Testis (tissue), 5 donors: Measurements from ENCODE around the gene REXO5. TPM values are rescaled to one million over a fixed set of nuclear protein-coding genes. Genes with fewer than 3 reads are reported as not detected.
A peak's percentile ranks its signal among the peaks of the same experiment; 100 is the strongest.

Experiments used
- DNase-seq: peaks from one replicate; pipeline ENCODE4 v3.0.0-alpha.2; 2019
- H3K27ac ChIP-seq, 2 donors: fragments of 200-600 bp; sonication (generic); one replicate each; pipeline ENCODE4 v1.5.1; 2019
- H3K27me3 ChIP-seq: fragments of 200-600 bp; sonication (generic); one replicate; pipeline ENCODE4 v1.5.1; 2019
- H3K36me3 ChIP-seq: fragments of 200-600 bp; sonication (generic); one replicate; pipeline ENCODE4 v1.5.1; 2017; ENCODE audit warnings: low read depth; ENCODE audit errors: missing control alignments
- H3K4me1 ChIP-seq: fragments of 200-600 bp; sonication (generic); one replicate; pipeline ENCODE4 v1.5.1; 2019
- H3K4me3 ChIP-seq, 2 donors: fragments of 200-600 bp; sonication (generic); one replicate each; pipeline ENCODE4 v1.5.1; 2017 to 2019
- H3K9me3 ChIP-seq: fragments of 200-600 bp; sonication (generic); one replicate; pipeline ENCODE4 v1.5.1; 2017
- POLR2A ChIP-seq: fragments of 450-650 bp; IDR thresholded peaks from one replicate; pipeline ENCODE4 v1.6.1; 2017; ENCODE audit warnings: antibody characterized with exemption, mild to moderate bottlenecking, moderate library complexity
- WGBS, 2 donors: methylation state at CpG; one replicate each; pipeline ENCODE4 v1.1.5; 2018; 5-methylcytosine and 5-hydroxymethylcytosine counted together
- intact Hi-C: fragments of 100-400 bp; cut with DNase I; formaldehyde crosslinking; loops from one replicate; pipeline ENCODE4 v1.15.1; 2023; ENCODE audit warnings: low total_unique reads
- long read RNA-seq, 2 donors: transcript quantifications; one replicate each; lab custom pipeline, GENCODE V29; 2026
- polyA plus RNA-seq: library from polyadenylated mRNA; stranded (reverse); fragments of 350-450 nt; fragmentation: Illumina TruSeq; extraction: RNeasy Lipid Tissue Mini Kit (QIAGEN cat#74804); gene quantifications from one replicate; pipeline ENCODE4 v1.2.3, GENCODE V29; 2014; ENCODE audit warnings: low read depth, low replicate concordance; ENCODE audit not compliant: insufficient read depth
- total RNA-seq, 2 donors: library from RNA; depleted of rRNA; stranded (reverse); fragments of >200 nt; gene quantifications; one replicate each; pipeline ENCODE4 v1.2.3, GENCODE V29; 2016
- TF ChIP-seq, protein P1 (sequence below), 3 experiments: fragments of 450-650 bp in 2 of 3; fragments of 200-600 bp in 1 of 3; sonication (generic) in 1 of 3; IDR thresholded peaks; one replicate each; pipeline ENCODE4 v1.5.1; 2016 to 2019; ENCODE audit warnings: antibody characterized with exemption in 3 of 3, mild to moderate bottlenecking in 2 of 3, moderate library complexity in 1 of 3

Gene REXO5, protein sequence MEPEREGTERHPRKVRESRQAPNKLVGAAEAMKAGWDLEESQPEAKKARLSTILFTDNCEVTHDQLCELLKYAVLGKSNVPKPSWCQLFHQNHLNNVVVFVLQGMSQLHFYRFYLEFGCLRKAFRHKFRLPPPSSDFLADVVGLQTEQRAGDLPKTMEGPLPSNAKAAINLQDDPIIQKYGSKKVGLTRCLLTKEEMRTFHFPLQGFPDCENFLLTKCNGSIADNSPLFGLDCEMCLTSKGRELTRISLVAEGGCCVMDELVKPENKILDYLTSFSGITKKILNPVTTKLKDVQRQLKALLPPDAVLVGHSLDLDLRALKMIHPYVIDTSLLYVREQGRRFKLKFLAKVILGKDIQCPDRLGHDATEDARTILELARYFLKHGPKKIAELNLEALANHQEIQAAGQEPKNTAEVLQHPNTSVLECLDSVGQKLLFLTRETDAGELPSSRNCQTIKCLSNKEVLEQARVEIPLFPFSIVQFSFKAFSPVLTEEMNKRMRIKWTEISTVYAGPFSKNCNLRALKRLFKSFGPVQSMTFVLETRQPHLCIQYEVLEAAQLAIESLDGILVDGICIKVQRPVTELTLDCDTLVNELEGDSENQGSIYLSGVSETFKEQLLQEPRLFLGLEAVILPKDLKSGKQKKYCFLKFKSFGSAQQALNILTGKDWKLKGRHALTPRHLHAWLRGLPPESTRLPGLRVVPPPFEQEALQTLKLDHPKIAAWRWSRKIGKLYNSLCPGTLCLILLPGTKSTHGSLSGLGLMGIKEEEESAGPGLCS
- total RNA-seq (100 to 1,000 TPM; 228 to 234 TPM), polyA plus RNA-seq (991 TPM)
- long read RNA-seq, donor 1, result 0 reads
- long read RNA-seq, donor 2, partial matches to known transcripts, result 0 of 1 reads
- long read RNA-seq, donor 2, other reads (novel, unspliced or antisense), result 0 of 1 reads

DNA sequence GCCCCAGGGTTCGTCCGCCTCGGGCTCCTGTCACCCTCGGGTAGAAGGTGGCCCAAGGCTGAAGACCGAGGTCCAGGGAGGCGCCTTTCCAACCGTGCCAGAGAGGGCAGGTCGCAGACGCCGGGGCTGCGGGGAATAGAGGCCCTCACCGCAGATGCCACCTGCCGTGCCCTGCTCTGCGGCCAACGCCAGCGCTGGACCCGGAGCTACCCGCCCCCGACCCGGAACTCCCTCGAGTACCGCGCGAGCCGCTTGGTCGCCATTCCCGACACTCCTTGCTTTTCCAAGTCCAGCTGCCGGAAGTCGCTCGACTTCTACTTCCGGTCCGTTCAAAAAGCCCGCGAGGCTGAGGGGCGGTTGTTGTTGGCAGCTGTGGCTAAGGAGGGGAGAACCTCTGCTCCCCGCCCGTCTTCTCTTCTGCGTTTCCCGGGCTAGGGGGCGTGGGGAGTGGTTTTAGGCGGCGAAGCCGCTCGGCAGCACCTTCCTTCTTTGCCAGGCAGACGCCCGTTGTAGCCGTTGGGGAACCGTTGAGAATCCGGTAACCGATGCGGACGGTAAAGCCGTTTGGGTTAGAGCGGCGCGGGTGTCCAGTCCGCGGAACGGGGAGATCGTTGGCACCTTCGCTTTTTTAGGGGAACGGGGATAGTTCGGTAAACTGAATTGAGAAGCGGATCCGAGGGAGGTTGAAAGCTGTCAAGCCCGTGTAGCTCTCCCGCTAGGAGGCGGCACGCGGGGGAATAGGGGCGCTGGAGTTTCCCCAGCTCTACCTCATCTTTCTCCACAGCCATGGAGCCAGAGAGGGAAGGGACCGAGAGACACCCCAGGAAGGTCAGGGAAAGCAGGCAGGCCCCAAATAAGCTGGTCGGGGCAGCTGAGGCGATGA, at the start of gene REXO5, which contains the start of gene ERI2:
Gene REXO5 (plus strand): TSS at position 360 of the 883 bp plus-strand sequence. CDS start 427 bp downstream, at position 787.
Gene ERI2 (minus strand): TSS at position 305 of the 883 bp plus-strand sequence. CDS start 42 bp downstream, at position 263.
- Histone ChIP-seq H3K4me3 (peak within 1 kb of the TSS; percentile 74 to 89), H3K27ac (peak within 1 kb of the TSS; percentile 88 to 91), H3K4me1 (no peaks in the 10 kb centered on the region), H3K36me3 (no peaks in the 10 kb centered on the region), H3K9me3 (no peaks in the 10 kb centered on the region), H3K27me3 (no peaks in the 10 kb centered on the region)
- DNase-seq, result peak; percentile 95
- 0 to 1% methylated on average over 18 to 72 of the region's 74 CpGs for WGBS, 2 donors
- TF ChIP-seq, protein P1, sequence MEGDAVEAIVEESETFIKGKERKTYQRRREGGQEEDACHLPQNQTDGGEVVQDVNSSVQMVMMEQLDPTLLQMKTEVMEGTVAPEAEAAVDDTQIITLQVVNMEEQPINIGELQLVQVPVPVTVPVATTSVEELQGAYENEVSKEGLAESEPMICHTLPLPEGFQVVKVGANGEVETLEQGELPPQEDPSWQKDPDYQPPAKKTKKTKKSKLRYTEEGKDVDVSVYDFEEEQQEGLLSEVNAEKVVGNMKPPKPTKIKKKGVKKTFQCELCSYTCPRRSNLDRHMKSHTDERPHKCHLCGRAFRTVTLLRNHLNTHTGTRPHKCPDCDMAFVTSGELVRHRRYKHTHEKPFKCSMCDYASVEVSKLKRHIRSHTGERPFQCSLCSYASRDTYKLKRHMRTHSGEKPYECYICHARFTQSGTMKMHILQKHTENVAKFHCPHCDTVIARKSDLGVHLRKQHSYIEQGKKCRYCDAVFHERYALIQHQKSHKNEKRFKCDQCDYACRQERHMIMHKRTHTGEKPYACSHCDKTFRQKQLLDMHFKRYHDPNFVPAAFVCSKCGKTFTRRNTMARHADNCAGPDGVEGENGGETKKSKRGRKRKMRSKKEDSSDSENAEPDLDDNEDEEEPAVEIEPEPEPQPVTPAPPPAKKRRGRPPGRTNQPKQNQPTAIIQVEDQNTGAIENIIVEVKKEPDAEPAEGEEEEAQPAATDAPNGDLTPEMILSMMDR (IDR thresholded peaks at IDR 0.05), result peak in 2 of 3 experiments; percentile 10 to 41
- no peak for TF ChIP-seq POLR2A
- intact Hi-C loops, result no loop called here

- Histone ChIP-seq H3K4me1 (no peaks in the 10 kb centered on the region), H3K4me3 (no peak overlapping the region), H3K27ac (no peak overlapping the region), H3K36me3 (no peaks in the 10 kb centered on the region), H3K9me3 (no peaks in the 10 kb centered on the region), H3K27me3 (no peaks in the 10 kb centered on the region)
- TF ChIP-seq, protein P1 (IDR thresholded peaks at IDR 0.05), result no peak
- no peak for TF ChIP-seq POLR2A
- no peak for DNase-seq
- WGBS, 2 donors, result 65 to 84% methylated on average over 2 of the region's 2 CpGs
- intact Hi-C loops, result no loop called here
Measured at GRCh38 chr16:20760346-20760745, 46.0 kb upstream of the REXO5 start.

- Histone ChIP-seq H3K4me1 (no peaks in the 10 kb centered on the region), H3K4me3 (no peak overlapping the region), H3K9me3 (no peaks in the 10 kb centered on the region), H3K27ac (no peak overlapping the region), H3K27me3 (no peaks in the 10 kb centered on the region), H3K36me3 (no peaks in the 10 kb centered on the region)
- intact Hi-C loops, result no loop called here
- WGBS, 2 donors, result 87 to 92% methylated on average over 1 of the region's 1 CpG
- TF ChIP-seq POLR2A, result no peak
- TF ChIP-seq, protein P1 (IDR thresholded peaks at IDR 0.05), result no peak
- no peak for DNase-seq
Measured at GRCh38 chr16:20761175-20761574, 45.2 kb upstream of the REXO5 start.

DNA sequence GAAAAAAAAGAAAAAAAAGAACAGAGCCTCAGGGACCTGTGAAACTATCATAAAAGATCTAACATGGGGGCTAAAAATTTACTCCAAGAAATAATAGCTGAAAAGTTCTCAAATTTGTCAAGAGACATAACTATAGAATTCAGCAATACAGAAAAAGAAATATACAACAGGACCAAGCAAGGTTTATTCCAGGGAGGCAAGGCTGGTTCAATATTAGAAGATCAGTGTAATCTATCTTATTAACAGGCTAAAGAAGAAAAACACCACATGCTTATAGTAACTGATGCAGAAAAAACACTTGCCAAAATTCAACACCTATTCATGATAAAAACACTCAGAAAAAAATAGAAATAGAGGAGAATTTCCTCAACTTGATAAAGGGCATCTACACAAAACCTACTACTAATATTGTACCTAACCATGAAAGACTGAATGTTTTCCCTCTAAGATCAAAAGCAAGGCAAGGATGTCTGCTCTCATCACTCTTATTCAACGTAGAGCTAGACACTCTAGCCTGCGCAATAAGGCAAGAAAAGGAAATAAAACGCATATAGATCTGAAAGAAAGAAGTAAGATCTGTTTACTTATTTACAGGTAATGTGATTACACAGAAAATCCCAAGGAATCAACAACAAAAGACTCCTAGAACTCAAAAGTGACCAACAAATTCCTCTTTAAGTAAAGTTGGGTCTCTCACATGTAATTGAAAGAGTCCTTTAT, 43.8 kb upstream of the REXO5 start:
- intact Hi-C loops, result no loop called here
- Histone ChIP-seq H3K27ac (no peak overlapping the region), H3K9me3 (no peaks in the 10 kb centered on the region), H3K27me3 (no peaks in the 10 kb centered on the region), H3K36me3 (no peaks in the 10 kb centered on the region), H3K4me1 (no peaks in the 10 kb centered on the region), H3K4me3 (no peak overlapping the region)
- DNase-seq, result no peak
- WGBS, 2 donors, result 93 to 96% methylated on average over 3 of the region's 3 CpGs
- no peak for TF ChIP-seq POLR2A
- TF ChIP-seq, protein P1 (IDR thresholded peaks at IDR 0.05), result no peak
